Measurements from ENCODE around the gene PDAP1. TPM values are rescaled to one million over a fixed set of nuclear protein-coding genes. Genes with fewer than 3 reads are reported as not detected.
"Not testable (repeated sequence)": the region's sequence is repeated elsewhere in the genome, so short reads cannot be mapped to it uniquely, and the experiment has no call there.

The PDAP1 gene
- total and polyA plus RNA-seq, 2 of the 13 experiments (the other 11 are each of a cell fraction or from before 2014, with no cell fraction given) = 13.0 to 100 TPM

DNA sequence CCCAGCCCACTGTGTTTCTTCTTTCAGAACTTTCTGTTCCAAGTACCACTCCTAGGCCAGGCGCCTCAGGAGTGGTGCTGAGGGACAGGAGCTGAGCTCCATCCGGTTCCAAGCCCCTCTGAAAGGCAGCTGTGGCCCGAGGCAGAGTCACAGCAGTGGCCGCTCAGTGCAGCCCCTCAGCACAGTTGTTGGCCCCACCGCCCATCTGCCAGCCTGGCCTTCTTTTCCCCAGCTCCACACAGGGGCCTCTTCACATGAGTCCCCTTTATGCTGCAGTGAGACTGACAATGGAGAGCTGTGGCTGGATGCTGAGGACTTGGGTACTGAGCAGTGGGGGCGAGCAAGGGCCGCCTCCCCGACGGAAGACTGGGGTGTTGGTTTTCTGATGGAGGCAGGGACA, 9.9 kb upstream of the PDAP1 start:
- ChIA-PET CTCF (ENCODE audit: low intra/inter-chr PET ratio, low total read pairs) (no interaction called here), POLR2A (interaction anchor here (1.3 kb wide), 1 partner anchor 9 kb away, joined by 8 read pairs; the partner anchor contains the start of genes BUD31 and PDAP1)
- DNase-seq (ENCODE audit: low spot score) = no peak
- FAIRE-seq = no peak
- WGBS (ENCODE audit: low lambda C conversion rate) = 95% methylated on average over 8 of the region's 9 CpGs
- H4K20me1 ChIP-seq (ENCODE audit: insufficient read depth, low read length) = 0 out of 2 replicates have a peak, but pooled peaks cover 2% of the 10 kb centered on the region
- ATAC-seq = peak; percentile 20
- TF ChIP-seq RFX1 (IDR thresholded peaks at IDR 0.05) (no peak), ZNF180 (CRISPR knock-in tag; IDR thresholded peaks at IDR 0.05; ENCODE audit: borderline replicate concordance, low read depth) (no peak), RBFOX2 (IDR thresholded peaks at IDR 0.05; ENCODE audit: low read depth, low read length) (0 out of 2 replicates have a peak, but pooled peaks have one; percentile 28), TOE1 (CRISPR knock-in tag; IDR thresholded peaks at IDR 0.05) (no peak), AGO2 (optimal IDR thresholded peaks at IDR 0.05; ENCODE audit: low read depth, low read length) (peak; percentile 79), POLR2G (IDR thresholded peaks at IDR 0.05; ENCODE audit: low read depth, low read length) (0 out of 2 replicates have a peak, but pooled peaks have one; percentile 9)
- H3K9ac ChIP-seq (ENCODE audit: insufficient read depth, low read depth, low read length) = no peak overlapping the region
- H3K4me1 ChIP-seq (ENCODE audit: insufficient read depth, low read length) = 0 out of 2 replicates have a peak, but pooled peaks cover 12% of the 10 kb centered on the region
- no peaks in the 10 kb centered on the region for H3K79me2 ChIP-seq (ENCODE audit: insufficient read depth, low read length)
- no peaks in the 10 kb centered on the region for H3K27me3 ChIP-seq (ENCODE audit: control insufficient read depth in 1 of 2, insufficient read depth in 2 of 2, low read length in 2 of 2)
- H3K27ac ChIP-seq (ENCODE audit: extremely low read length, insufficient read depth, low read length) = no peak overlapping the region
- intact Hi-C loops (cut with micrococcal nuclease; ENCODE audit: unreplicated experiment) = no loop called here
- in situ Hi-C loops (cut with HindIII; ENCODE audit: extremely low pct_ligation_motif_present, low pct_unique_long_range_greater_than_20kb) = no loop called here
- no TSS peak for BruUV-seq (replicated peaks)
- no peak overlapping the region for H2AFZ ChIP-seq (ENCODE audit: low read length)
- H3K9me3 ChIP-seq (ENCODE audit: low read length) = no peaks in the 10 kb centered on the region
- peaks cover 21 to 71% of the 10 kb centered on the region in 2 experiments for H3K36me3 ChIP-seq (replicated peaks in 1 of 2; ENCODE audit: control insufficient read depth in 1 of 2, insufficient read depth in 2 of 2, low read length in 2 of 2)
- H3K4me2 ChIP-seq (ENCODE audit: low read depth, low read length) = no peak overlapping the region
- H3K4me3 ChIP-seq (replicated peaks in 1 of 3; ENCODE audit: insufficient read depth in 1 of 3, low read depth in 2 of 3, low read length in 3 of 3) = no peak overlapping the region

DNA sequence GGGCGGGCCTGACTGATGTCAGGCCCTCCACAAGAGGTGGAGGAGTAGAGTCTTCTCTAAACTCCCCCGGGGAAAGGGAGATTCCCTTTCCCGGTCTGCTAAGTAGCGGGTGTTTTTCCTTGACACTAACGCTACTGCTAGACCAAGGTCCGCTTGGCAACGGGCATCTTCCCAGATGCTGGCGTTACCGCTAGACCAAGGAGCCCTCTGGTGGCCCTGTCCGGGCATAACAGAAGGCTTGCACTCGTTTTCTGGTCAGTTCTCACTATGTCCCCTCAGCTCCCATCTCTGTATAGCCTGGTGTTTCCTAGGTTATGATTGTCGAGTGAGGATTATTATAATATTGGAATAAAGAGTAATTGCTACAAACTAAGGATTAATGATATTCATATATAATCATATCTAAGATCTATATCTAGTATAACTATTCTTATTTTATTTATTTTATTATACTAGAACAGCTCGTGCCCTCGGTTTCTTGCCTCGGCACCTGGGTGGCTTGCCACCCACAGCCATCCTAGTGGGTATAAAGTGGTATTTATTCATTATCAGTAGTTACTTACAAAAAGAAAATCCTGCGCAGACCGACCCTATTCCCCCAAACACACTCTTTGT, 7.2 kb upstream of the PDAP1 start:
- BruUV-seq (replicated peaks); H3K9ac ChIP-seq (ENCODE audit: insufficient read depth, low read depth, low read length); H3K4me3 ChIP-seq (replicated peaks in 1 of 3; ENCODE audit: insufficient read depth in 1 of 3, low read depth in 2 of 3, low read length in 3 of 3); H3K27ac ChIP-seq (ENCODE audit: extremely low read length, insufficient read depth, low read length); H3K79me2 ChIP-seq (ENCODE audit: insufficient read depth, low read length); in situ Hi-C loops (cut with HindIII; ENCODE audit: extremely low pct_ligation_motif_present, low pct_unique_long_range_greater_than_20kb); H3K9me3 ChIP-seq (ENCODE audit: low read length); H2AFZ ChIP-seq (ENCODE audit: low read length); ATAC-seq; H3K27me3 ChIP-seq (ENCODE audit: control insufficient read depth in 1 of 2, insufficient read depth in 2 of 2, low read length in 2 of 2); DNase-seq (ENCODE audit: low spot score); intact Hi-C loops (cut with micrococcal nuclease; ENCODE audit: unreplicated experiment); H4K20me1 ChIP-seq (ENCODE audit: insufficient read depth, low read length); H3K4me2 ChIP-seq (ENCODE audit: low read depth, low read length): not testable (repeated sequence)
- peak; percentile 39 for FAIRE-seq
- Histone ChIP-seq H3K4me1 (ENCODE audit: insufficient read depth, low read length) (peaks cover 17% of the 10 kb centered on the region), H3K36me3 (replicated peaks in 1 of 2; ENCODE audit: control insufficient read depth in 1 of 2, insufficient read depth in 2 of 2, low read length in 2 of 2) (peaks cover 27 to 85% of the 10 kb centered on the region in 2 experiments)
- CTCF ChIA-PET (ENCODE audit: low intra/inter-chr PET ratio, low total read pairs) = interaction anchor here (2.1 kb wide), 1 partner anchor 50 kb away, joined by 14 read pairs; no protein-coding TSS in a partner anchor
- POLR2A ChIA-PET = interaction anchor here (1.0 kb wide), 1 partner anchor 90 kb away, joined by 3 read pairs; the partner anchor contains the start of gene ARPC1A
- WGBS (ENCODE audit: low lambda C conversion rate) = 54% methylated on average over 15 of the region's 17 CpGs
- TF ChIP-seq GATAD2A (CRISPR knock-in tag; IDR thresholded peaks at IDR 0.05) (peak; percentile 39; the same call in 1 of the 2 replicates), CBX5 (CRISPR knock-in tag; IDR thresholded peaks at IDR 0.05; ENCODE audit: borderline replicate concordance) (0 out of 2 replicates have a peak, but pooled peaks have one; percentile 49), KDM2A (CRISPR knock-in tag; IDR thresholded peaks at IDR 0.05; ENCODE audit: borderline replicate concordance, low read depth) (peak; percentile 69; the same call in 1 of the 2 replicates), KDM3A (CRISPR knock-in tag; IDR thresholded peaks at IDR 0.05; ENCODE audit: low read depth) (0 out of 2 replicates have a peak, but pooled peaks have one; percentile 32)
- TF ChIP-seq, protein P1, sequence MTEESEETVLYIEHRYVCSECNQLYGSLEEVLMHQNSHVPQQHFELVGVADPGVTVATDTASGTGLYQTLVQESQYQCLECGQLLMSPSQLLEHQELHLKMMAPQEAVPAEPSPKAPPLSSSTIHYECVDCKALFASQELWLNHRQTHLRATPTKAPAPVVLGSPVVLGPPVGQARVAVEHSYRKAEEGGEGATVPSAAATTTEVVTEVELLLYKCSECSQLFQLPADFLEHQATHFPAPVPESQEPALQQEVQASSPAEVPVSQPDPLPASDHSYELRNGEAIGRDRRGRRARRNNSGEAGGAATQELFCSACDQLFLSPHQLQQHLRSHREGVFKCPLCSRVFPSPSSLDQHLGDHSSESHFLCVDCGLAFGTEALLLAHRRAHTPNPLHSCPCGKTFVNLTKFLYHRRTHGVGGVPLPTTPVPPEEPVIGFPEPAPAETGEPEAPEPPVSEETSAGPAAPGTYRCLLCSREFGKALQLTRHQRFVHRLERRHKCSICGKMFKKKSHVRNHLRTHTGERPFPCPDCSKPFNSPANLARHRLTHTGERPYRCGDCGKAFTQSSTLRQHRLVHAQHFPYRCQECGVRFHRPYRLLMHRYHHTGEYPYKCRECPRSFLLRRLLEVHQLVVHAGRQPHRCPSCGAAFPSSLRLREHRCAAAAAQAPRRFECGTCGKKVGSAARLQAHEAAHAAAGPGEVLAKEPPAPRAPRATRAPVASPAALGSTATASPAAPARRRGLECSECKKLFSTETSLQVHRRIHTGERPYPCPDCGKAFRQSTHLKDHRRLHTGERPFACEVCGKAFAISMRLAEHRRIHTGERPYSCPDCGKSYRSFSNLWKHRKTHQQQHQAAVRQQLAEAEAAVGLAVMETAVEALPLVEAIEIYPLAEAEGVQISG (CRISPR knock-in tag; IDR thresholded peaks at IDR 0.05) = peak; percentile 40; the same call in 1 of the 2 replicates
- TF ChIP-seq, protein P2, sequence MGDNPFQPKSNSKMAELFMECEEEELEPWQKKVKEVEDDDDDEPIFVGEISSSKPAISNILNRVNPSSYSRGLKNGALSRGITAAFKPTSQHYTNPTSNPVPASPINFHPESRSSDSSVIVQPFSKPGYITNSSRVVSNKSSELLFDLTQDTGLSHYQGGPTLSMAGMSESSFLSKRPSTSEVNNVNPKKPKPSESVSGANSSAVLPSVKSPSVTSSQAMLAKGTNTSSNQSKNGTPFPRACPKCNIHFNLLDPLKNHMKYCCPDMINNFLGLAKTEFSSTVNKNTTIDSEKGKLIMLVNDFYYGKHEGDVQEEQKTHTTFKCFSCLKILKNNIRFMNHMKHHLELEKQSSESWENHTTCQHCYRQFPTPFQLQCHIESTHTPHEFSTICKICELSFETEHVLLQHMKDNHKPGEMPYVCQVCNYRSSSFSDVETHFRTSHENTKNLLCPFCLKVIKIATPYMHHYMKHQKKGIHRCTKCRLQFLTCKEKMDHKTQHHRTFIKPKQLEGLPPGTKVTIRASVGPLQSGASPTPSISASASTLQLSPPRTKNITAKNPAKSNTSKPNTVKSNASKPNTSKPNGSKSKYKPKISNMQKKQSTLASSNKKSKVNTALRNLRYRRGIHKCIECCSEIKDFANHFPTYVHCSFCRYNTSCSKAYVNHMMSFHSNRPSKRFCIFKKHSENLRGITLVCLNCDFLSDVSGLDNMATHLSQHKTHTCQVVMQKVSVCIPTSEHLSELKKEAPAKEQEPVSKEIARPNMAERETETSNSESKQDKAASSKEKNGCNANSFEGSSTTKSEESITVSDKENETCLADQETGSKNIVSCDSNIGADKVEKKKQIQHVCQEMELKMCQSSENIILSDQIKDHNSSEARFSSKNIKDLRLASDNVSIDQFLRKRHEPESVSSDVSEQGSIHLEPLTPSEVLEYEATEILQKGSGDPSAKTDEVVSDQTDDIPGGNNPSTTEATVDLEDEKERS (CRISPR knock-in tag; IDR thresholded peaks at IDR 0.05) = peak; percentile 86
